Subcutaneous abdominal adipose tissue (tissue), 5 donors: ENCODE data around the gene RASSF3.
"Not testable (repeated sequence)": the region's sequence is repeated elsewhere in the genome, so short reads cannot be mapped to it uniquely, and the experiment has no call there.

ENCODE experiments used
- H3K27ac ChIP-seq: one replicate; pipeline ENCODE4 v1.7.0; 2013; ENCODE audit warnings: low read depth, mild to moderate bottlenecking, inconsistent platforms, low read length, moderate library complexity
- H3K27me3 ChIP-seq, 5 donors: one replicate each; pipeline ENCODE4 v1.7.0; 2013; ENCODE audit warnings: low read length in 5 of 5, inconsistent platforms in 1 of 5; ENCODE audit not compliant: control insufficient read depth in 5 of 5, insufficient read depth in 4 of 5
- H3K36me3 ChIP-seq, 5 donors: one replicate each; pipeline ENCODE4 v1.7.0; 2013; ENCODE audit warnings: low read length in 5 of 5; ENCODE audit not compliant: control insufficient read depth in 5 of 5, insufficient read depth in 5 of 5
- H3K4me1 ChIP-seq, 5 donors: one replicate each; pipeline ENCODE4 v1.7.0; 2013; ENCODE audit warnings: low read length in 5 of 5, mild to moderate bottlenecking in 3 of 5, moderate library complexity in 1 of 5; ENCODE audit not compliant: control insufficient read depth in 5 of 5, insufficient read depth in 5 of 5
- H3K4me3 ChIP-seq, 5 donors: one replicate each; pipeline ENCODE4 v1.7.0; 2013; ENCODE audit warnings: low read length in 5 of 5, low read depth in 1 of 5
- H3K9ac ChIP-seq, 5 donors: one replicate each; pipeline ENCODE4 v1.7.0; 2013; ENCODE audit warnings: low read length in 5 of 5, mild to moderate bottlenecking in 4 of 5, moderate library complexity in 3 of 5
- H3K9me3 ChIP-seq, 5 donors: one replicate each; pipeline ENCODE4 v1.7.0; 2013; ENCODE audit warnings: low read length in 5 of 5; ENCODE audit not compliant: control insufficient read depth in 5 of 5
- donor health status: healthy.
- donor health status: healthy.
- donor health status: healthy.
- donor health status: healthy.
- donor health status: healthy.

The RASSF3 gene

DNA sequence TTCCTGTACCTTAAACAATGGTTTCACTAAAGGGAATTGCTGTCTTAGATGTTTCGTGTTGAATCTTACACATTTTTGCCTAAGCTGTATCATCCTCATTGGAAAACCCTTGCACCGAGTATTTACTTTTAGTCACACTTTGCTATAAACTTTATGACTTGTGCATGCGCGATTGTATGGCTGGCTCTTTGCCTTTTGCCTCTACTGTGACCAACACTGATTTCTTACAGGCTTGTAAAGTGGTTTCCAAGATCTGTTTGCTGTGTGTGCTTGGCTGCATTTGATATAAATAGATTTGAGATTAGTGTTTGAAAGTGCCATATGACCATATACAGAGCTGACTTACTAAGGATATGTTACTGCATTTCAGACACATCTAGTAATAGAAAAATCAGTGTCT lies 40.5 kb downstream of the RASSF3 start:
- no peaks in the 10 kb centered on the region for H3K9me3 ChIP-seq
- H3K4me1 ChIP-seq = peaks cover 2 to 24% (median 17%) of the 10 kb centered on the region in 5 donors
- no peak overlapping the region for H3K9ac ChIP-seq
- H3K27me3 ChIP-seq = no peaks in the 10 kb centered on the region
- no peak overlapping the region for H3K4me3 ChIP-seq
- H3K36me3 ChIP-seq = no peaks in the 10 kb centered on the region
- no peak overlapping the region for H3K27ac ChIP-seq

DNA sequence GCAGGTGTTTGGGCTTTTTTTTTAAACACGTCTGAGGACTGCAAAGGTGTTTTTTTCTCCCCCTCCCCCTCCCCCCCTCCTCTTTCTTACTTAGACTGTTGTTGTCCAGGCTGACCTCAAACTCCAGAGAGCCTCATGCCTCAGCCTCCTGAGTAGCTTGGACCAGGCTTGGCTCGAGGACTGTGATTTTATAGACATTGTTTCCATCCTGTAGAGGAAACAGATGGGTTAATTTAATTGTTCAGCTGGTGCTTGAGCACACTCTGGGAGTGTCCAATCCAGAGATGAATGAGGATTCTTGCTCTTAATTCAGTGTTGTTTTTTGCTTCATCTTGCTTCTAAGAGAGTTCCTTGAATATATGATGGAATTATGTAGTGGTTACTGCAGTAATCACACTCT lies 42.1 kb downstream of the RASSF3 start:
- H3K9me3 ChIP-seq = no peaks in the 10 kb centered on the region
- H3K4me3 ChIP-seq = no peak overlapping the region
- no peak overlapping the region for H3K27ac ChIP-seq
- H3K4me1 ChIP-seq = peaks cover 2 to 24% (median 17%) of the 10 kb centered on the region in 5 donors
- no peak overlapping the region for H3K9ac ChIP-seq
- H3K27me3 ChIP-seq = no peaks in the 10 kb centered on the region
- H3K36me3 ChIP-seq = no peaks in the 10 kb centered on the region

DNA sequence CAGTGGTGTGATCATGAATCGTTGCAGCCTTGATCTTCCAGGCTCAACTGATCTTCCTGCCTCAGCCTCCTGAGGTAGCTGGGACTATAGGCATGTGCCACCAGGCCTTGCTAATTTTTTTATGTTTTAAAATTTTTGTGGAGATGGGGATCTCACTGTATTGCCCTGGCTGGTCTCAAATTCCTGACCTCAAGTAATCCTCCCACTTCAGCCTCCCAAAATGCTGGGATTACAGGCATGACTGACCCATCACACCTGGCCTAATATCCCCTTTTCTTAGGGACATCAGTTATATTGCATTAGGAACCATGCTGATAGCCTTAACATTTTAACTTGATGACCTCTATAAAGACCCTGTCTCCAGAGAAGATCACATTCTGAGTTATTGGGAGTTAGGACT lies 42.8 kb downstream of the RASSF3 start:
- Histone ChIP-seq H3K4me3 (no peak overlapping the region), H3K27ac (no peak overlapping the region), H3K9me3 (no peaks in the 10 kb centered on the region), H3K36me3 (no peaks in the 10 kb centered on the region), H3K4me1 (peaks cover 2 to 25% (median 21%) of the 10 kb centered on the region in 5 donors), H3K9ac (no peak overlapping the region), H3K27me3 (no peaks in the 10 kb centered on the region)

DNA sequence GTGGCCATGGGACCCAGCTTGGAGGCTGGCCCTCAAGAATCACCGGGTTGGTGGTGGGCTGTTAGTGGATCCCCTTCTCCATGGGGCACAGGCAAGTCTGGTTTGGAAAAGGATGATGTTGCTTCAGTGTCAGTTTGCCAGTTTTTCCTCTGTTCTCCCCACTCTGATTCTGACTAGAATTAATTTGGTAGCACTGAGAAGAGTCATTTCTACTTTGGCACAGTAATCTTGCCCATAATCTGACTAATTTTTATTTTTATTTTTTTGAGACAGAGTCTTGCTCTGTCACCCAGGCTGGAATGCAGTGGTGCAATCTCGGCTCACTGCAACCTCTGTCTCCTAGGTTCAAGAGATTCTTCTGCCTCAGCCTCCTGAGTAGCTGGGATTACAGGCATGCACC lies 43.6 kb downstream of the RASSF3 start:
- H3K27ac ChIP-seq, H3K27me3 ChIP-seq, H3K36me3 ChIP-seq, H3K9ac ChIP-seq, H3K4me3 ChIP-seq, H3K9me3 ChIP-seq: not testable (repeated sequence)
- H3K4me1 ChIP-seq = peaks cover 2 to 29% (median 26%) of the 10 kb centered on the region in 5 donors

DNA sequence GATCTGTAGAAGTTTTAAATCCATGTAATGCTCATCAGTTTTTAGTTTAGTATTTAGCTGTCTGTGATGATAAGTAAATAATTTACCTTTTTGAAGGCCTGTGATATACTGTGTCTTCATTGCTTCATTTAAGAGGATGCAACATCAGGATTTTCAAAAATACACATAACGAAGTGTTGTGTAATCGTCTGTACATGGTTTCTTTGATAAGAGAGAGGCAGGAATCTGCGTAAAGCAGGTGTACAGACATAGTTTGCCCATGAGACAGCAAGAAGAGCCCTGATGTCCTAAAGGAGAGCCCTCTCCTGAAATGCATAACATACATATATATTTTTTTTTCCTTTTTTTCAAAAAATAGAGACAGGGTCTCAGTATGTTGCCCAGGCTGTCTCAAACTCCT lies 44.8 kb downstream of the RASSF3 start:
- no peak overlapping the region for H3K27ac ChIP-seq

DNA sequence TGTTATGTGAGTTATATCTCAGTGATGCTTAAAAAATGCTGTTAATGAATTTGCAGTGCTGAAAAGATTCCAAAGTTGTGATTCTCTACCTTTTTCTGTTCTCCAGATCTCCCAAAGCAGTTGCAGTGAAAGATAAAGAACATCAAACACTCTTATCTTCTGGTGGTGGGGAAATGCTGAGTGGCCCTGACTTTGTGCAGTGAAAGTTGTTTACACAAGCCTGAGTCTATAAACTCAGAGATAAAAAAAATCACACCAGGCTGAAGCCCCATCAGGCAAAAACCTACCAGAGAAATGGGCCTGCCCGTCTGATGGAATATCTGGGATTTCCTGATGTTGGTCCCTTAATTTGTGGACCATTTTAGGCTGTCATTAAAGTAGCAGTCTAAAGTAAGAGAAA lies 46.1 kb downstream of the RASSF3 start:
- H3K4me3 ChIP-seq = no peak overlapping the region
- H3K27ac ChIP-seq = no peak overlapping the region
- no peaks in the 10 kb centered on the region for H3K27me3 ChIP-seq
- no peak overlapping the region for H3K9ac ChIP-seq
- H3K9me3 ChIP-seq = no peaks in the 10 kb centered on the region
- peaks cover 0 to 23% (median 16%) of the 10 kb centered on the region in 5 donors for H3K4me1 ChIP-seq
- no peaks in the 10 kb centered on the region for H3K36me3 ChIP-seq

More for the DNA sequence above, 44.8 kb downstream of the RASSF3 start:
- Histone ChIP-seq H3K27me3 (no peaks in the 10 kb centered on the region), H3K36me3 (no peaks in the 10 kb centered on the region), H3K9me3 (no peaks in the 10 kb centered on the region), H3K9ac (no peak overlapping the region), H3K4me1 (peaks cover 0 to 26% (median 16%) of the 10 kb centered on the region in 5 donors), H3K4me3 (no peak overlapping the region)

DNA sequence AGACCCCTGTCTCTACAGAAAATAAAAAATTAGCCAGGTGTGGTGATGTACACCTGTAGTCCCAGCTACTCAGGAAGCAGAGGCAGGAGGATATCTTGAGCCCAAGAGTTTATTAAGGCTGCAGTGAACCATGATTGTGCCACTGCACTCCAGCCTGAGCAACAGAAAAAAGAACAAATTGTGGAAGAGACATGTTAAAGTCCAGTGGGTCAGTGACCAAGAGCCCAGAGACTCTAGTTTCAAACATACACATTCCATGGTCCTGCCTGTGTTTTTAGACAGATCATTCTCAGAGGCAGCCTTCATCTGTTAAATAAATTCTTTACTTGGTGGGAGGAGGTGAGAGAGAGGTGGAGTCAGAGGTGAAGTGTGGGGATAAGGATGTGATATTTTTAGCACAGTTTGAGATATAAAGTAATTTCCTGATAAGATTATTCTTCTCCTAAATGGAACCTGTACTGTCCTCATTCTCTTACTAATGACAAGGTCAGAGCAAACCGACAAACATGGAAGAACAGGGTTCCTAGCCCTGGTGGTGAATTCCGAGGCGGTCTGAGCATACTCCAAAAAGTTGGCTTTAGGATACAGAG lies 48.7 kb downstream of the RASSF3 start:
- Histone ChIP-seq H3K4me1 (peaks cover 0 to 16% (median 11%) of the 10 kb centered on the region in 5 donors), H3K9me3 (no peaks in the 10 kb centered on the region), H3K4me3 (no peak overlapping the region), H3K27ac (no peak overlapping the region), H3K36me3 (no peaks in the 10 kb centered on the region), H3K27me3 (no peaks in the 10 kb centered on the region), H3K9ac (no peak overlapping the region)

DNA sequence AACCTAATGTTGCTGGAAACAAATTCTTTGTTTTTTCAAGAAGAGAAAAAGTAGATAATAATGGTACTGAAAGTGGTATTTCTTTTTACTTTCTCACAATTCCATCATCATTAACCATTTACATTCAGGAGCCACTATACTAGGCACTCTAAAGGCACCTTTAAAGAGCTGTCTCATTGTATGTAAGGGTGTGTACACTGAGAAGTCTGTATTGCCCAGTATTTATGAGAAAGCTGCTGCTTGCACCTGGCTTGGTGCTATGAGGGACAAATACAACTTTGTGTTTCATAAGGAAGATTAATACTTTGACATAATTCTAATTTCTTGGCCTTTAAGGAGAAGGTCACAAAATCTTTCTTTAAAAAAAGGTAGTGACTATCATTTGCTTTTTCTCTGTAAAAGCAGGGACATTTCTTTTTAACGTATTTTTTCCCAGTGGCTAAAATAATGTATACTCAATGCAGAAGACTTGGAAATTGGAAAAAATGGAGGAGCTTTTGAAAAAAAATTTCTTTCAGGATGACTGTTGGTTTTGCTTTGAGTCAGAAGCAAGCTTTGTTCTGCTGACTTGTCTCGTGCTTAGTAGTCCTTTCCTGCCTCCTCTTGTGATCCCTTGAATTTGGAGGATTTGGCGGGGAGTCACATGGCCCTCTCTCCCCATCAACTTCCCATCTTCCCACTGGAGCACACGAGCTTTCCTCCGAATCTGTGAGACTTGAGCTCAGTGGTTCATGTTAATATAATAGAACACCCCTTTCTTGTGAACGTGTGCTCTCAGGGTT lies 50.1 kb downstream of the RASSF3 start:
- Histone ChIP-seq H3K4me1 (peaks cover 0 to 20% (median 13%) of the 10 kb centered on the region in 5 donors), H3K27ac (no peak overlapping the region), H3K9ac (no peak overlapping the region)

DNA sequence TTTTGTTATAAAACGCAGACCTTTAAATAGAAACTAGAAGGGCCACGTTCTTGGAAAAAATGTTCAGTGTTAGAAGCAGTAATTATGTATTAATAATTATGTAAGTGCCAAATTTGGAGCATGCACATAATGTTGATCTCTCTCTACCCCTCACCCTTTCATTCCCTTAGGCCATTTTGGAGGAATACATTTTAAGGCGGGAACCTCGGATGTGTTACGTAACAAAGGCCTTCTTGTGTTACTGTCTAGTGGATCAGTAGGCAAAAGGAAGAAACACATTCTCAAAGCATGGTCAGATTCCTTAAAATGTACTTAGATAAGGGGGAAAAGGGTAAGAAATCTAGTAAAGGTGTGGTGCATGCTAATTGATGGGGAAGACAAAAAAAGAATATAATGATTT lies 52.7 kb downstream of the RASSF3 start:
- Histone ChIP-seq H3K27me3 (no peaks in the 10 kb centered on the region), H3K9ac (no peak overlapping the region), H3K36me3 (no peaks in the 10 kb centered on the region), H3K27ac (no peak overlapping the region), H3K9me3 (no peaks in the 10 kb centered on the region), H3K4me3 (no peak overlapping the region), H3K4me1 (peaks cover 0 to 32% (median 27%) of the 10 kb centered on the region in 5 donors)

More for the DNA sequence above, 50.1 kb downstream of the RASSF3 start:
- no peak overlapping the region for H3K4me3 ChIP-seq
- no peaks in the 10 kb centered on the region for H3K9me3 ChIP-seq
- H3K36me3 ChIP-seq = no peaks in the 10 kb centered on the region
- no peaks in the 10 kb centered on the region for H3K27me3 ChIP-seq

DNA sequence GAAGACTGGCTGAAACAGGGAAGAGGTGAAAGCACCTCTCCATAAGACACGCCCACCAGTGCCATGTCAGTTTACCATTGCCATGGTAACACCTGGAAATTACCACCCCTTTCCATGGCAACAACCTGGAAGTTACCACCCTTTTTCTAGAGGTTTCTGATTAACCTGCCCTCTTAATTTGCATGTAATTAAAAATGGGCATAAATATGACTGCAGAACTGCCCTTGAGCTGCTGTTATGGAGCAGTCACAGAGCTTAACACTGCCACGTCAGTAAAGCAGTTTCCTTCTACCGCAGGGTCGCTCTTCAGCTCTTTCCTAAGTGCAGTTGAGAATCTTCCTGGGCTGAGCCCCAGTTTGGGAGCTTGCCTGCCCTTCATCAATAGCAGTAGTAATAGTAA lies 55.2 kb downstream of the RASSF3 start:
- H3K36me3 ChIP-seq = no peaks in the 10 kb centered on the region
- H3K9me3 ChIP-seq = no peaks in the 10 kb centered on the region
- H3K4me3 ChIP-seq = no peak overlapping the region
- H3K4me1 ChIP-seq = peaks cover 0 to 34% (median 32%) of the 10 kb centered on the region in 5 donors
- H3K27me3 ChIP-seq = no peaks in the 10 kb centered on the region
- no peak overlapping the region for H3K9ac ChIP-seq
- H3K27ac ChIP-seq = no peak overlapping the region
